ENCODE data around the gene CTRL. TPM values are rescaled to one million over a fixed set of nuclear protein-coding genes. Genes with fewer than 3 reads are reported as not detected.
A peak's percentile ranks its signal among the peaks of the same experiment; 100 is the strongest.

Gene CTRL
- total RNA-seq, 1 donor from 2014 or later, result 0.71 TPM

GRCh38 chr16:67963662-67964321, 32.1 kb upstream of the CTRL start:
- intact Hi-C loops (cut with micrococcal nuclease), result no loop called here
- no peaks in the 10 kb centered on the region for H3K9me3 ChIP-seq (replicated peaks)

GRCh38 chr16:67963292-67963661, 31.6 kb upstream of the CTRL start:
- intact Hi-C loops (cut with micrococcal nuclease), result no loop called here
- Histone ChIP-seq H3K36me3 (peaks cover 46% of the 10 kb centered on the region), H3K4me1 (peaks cover 100% of the 10 kb centered on the region), H3K4me3 (peak overlapping the region; percentile 96), H3K27me3 (ENCODE audit: low read depth) (no peaks in the 10 kb centered on the region), H3K27ac (replicated peaks) (peak overlapping the region; percentile 100), H3K9me3 (replicated peaks) (no peaks in the 10 kb centered on the region)
- DNase-seq, result no peak
- TF ChIP-seq CTCF (IDR thresholded peaks at IDR 0.05; ENCODE audit: borderline replicate concordance), result no peak

More at GRCh38 chr16:67963662-67964321, 32.1 kb upstream of the CTRL start:
- Histone ChIP-seq H3K27me3 (ENCODE audit: low read depth) (no peaks in the 10 kb centered on the region), H3K4me1 (peaks cover 98% of the 10 kb centered on the region), H3K4me3 (peak overlapping the region; percentile 96), H3K36me3 (peaks cover 41% of the 10 kb centered on the region), H3K27ac (replicated peaks) (peak overlapping the region; percentile 100)
- DNase-seq, result no peak
- no peak for TF ChIP-seq CTCF (IDR thresholded peaks at IDR 0.05; ENCODE audit: borderline replicate concordance)

GRCh38 chr16:67962135-67962534, 30.5 kb upstream of the CTRL start:
- intact Hi-C loops (cut with micrococcal nuclease), result no loop called here
- Histone ChIP-seq H3K27me3 (ENCODE audit: low read depth) (no peaks in the 10 kb centered on the region), H3K36me3 (peaks cover 57% of the 10 kb centered on the region), H3K4me1 (peaks cover 97% of the 10 kb centered on the region), H3K27ac (replicated peaks) (peak overlapping the region; percentile 100), H3K9me3 (replicated peaks) (no peaks in the 10 kb centered on the region), H3K4me3 (no peak overlapping the region)
- no peak for TF ChIP-seq CTCF (IDR thresholded peaks at IDR 0.05; ENCODE audit: borderline replicate concordance)
- DNase-seq, result no peak

- TF ChIP-seq CTCF (IDR thresholded peaks at IDR 0.05; ENCODE audit: borderline replicate concordance), result no peak
- Histone ChIP-seq H3K27ac (replicated peaks) (peak overlapping the region; percentile 100), H3K9me3 (replicated peaks) (no peaks in the 10 kb centered on the region), H3K36me3 (peaks cover 63% of the 10 kb centered on the region), H3K4me3 (peak overlapping the region; percentile 37), H3K27me3 (ENCODE audit: low read depth) (no peaks in the 10 kb centered on the region), H3K4me1 (peaks cover 91% of the 10 kb centered on the region)
- DNase-seq, result no peak
- intact Hi-C loops (cut with micrococcal nuclease), result no loop called here
These were observed 29.9 kb upstream of the CTRL start for GRCh38 chr16:67961551-67961957.

- intact Hi-C loops (cut with micrococcal nuclease), result no loop called here
- peak overlapping the region; percentile 37 for H3K4me3 ChIP-seq
These were observed 28.1 kb upstream of the CTRL start for GRCh38 chr16:67959536-67960329.

More at GRCh38 chr16:67959536-67960329, 28.1 kb upstream of the CTRL start:
- no peak for TF ChIP-seq CTCF (IDR thresholded peaks at IDR 0.05; ENCODE audit: borderline replicate concordance)
- Histone ChIP-seq H3K27ac (replicated peaks) (peak overlapping the region; percentile 100), H3K36me3 (peaks cover 81% of the 10 kb centered on the region), H3K9me3 (replicated peaks) (no peaks in the 10 kb centered on the region), H3K4me1 (peaks cover 78% of the 10 kb centered on the region), H3K27me3 (ENCODE audit: low read depth) (no peaks in the 10 kb centered on the region)
- DNase-seq, result peak; percentile 84
